Measurements from ENCODE around the gene RNF40.

GRCh38 chr16:30747331-30747730 is 14.8 kb upstream of the RNF40 start:
- TF ChIP-seq, protein P1, sequence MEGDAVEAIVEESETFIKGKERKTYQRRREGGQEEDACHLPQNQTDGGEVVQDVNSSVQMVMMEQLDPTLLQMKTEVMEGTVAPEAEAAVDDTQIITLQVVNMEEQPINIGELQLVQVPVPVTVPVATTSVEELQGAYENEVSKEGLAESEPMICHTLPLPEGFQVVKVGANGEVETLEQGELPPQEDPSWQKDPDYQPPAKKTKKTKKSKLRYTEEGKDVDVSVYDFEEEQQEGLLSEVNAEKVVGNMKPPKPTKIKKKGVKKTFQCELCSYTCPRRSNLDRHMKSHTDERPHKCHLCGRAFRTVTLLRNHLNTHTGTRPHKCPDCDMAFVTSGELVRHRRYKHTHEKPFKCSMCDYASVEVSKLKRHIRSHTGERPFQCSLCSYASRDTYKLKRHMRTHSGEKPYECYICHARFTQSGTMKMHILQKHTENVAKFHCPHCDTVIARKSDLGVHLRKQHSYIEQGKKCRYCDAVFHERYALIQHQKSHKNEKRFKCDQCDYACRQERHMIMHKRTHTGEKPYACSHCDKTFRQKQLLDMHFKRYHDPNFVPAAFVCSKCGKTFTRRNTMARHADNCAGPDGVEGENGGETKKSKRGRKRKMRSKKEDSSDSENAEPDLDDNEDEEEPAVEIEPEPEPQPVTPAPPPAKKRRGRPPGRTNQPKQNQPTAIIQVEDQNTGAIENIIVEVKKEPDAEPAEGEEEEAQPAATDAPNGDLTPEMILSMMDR (optimal IDR thresholded peaks at IDR 0.05 in 1 of 3, IDR thresholded peaks at IDR 0.05 in 1 of 3, conservative IDR thresholded peaks at IDR 0.05 in 1 of 3; ENCODE audit: extremely low read depth in 1 of 3, insufficient read depth in 2 of 3, low read length in 3 of 3) = no peak
- TF ChIP-seq EZH2 (IDR thresholded peaks at IDR 0.05; ENCODE audit: low read length) = no peak

Data from keratinocyte (primary cell).